A673 (cell line): ENCODE data around the gene HRH1. TPM values are rescaled to one million over a fixed set of nuclear protein-coding genes. Genes with fewer than 3 reads are reported as not detected.

Experiments
- BruUV-seq: library from RNA; stranded (reverse); fragments of 400-500 nt; replicated peaks from 2 replicates; lab custom pipeline; 2021; lab: Mats Ljungman, UMichigan
- CTCF ChIA-PET: fragments of 300-600 bp; sonication (Branson Sonifier 250); formaldehyde crosslinking; loops from one replicate; lab custom pipeline; 2022; ENCODE audit warnings: antibody characterized with exemption; lab: Charles Lee
- POLR2A ChIA-PET: fragments of 300-600 bp; sonication (Branson Sonifier 250); formaldehyde crosslinking; loops from one replicate; lab custom pipeline; 2022; ENCODE audit warnings: antibody characterized with exemption; ENCODE audit not compliant: low non-redundant PET; lab: Charles Lee
- DNase-seq: peaks from one replicate; pipeline ENCODE4 v3.0.0-alpha.2; 2015; ENCODE audit warnings: low spot score
- H3K27ac ChIP-seq: fragments of 200-600 bp; sonication (generic); 2 replicates; pipeline ENCODE4 v1.5.1; 2016; ENCODE audit warnings: mixed run types, low read depth, mild to moderate bottlenecking, mixed read lengths, antibody characterized with exemption, low read length; ENCODE audit not compliant: poor library complexity, severe bottlenecking
- H3K27me3 ChIP-seq: fragments of 200-600 bp; sonication (generic); replicated peaks from 2 replicates; pipeline ENCODE4 v1.6.1; 2017; ENCODE audit warnings: mixed run types, low read depth, mild to moderate bottlenecking, mixed read lengths, antibody characterized with exemption, low read length; ENCODE audit not compliant: insufficient read depth, poor library complexity
- H3K36me3 ChIP-seq: fragments of 200-600 bp; sonication (generic); 2 replicates; pipeline ENCODE4 v1.6.1; 2016; ENCODE audit warnings: mixed run types, mild to moderate bottlenecking, mixed read lengths, antibody characterized with exemption, low read length; ENCODE audit not compliant: insufficient read depth, poor library complexity, severe bottlenecking
- H3K4me1 ChIP-seq: fragments of 200-600 bp; sonication (generic); 2 replicates; pipeline ENCODE4 v1.6.1; 2017; ENCODE audit warnings: mixed run types, mild to moderate bottlenecking, mixed read lengths, antibody characterized with exemption, low read length; ENCODE audit not compliant: insufficient read depth, poor library complexity, severe bottlenecking
- H3K4me3 ChIP-seq: fragments of 200-600 bp; sonication (generic); 2 replicates; pipeline ENCODE4 v1.5.1; 2016; ENCODE audit warnings: low read depth, mixed run types, mild to moderate bottlenecking, mixed read lengths, low read length; ENCODE audit not compliant: poor library complexity, severe bottlenecking
- H3K9me3 ChIP-seq: fragments of 200-600 bp; sonication (generic); 2 replicates; pipeline ENCODE4 v1.6.1; 2016; ENCODE audit warnings: mixed run types, low read depth, mild to moderate bottlenecking, mixed read lengths, antibody characterized with exemption, low read length; ENCODE audit not compliant: poor library complexity, severe bottlenecking
- EZH2 ChIP-seq: fragments of 200-600 bp; sonication (generic); IDR thresholded peaks from 2 replicates; pipeline ENCODE4 v1.6.1; 2017; ENCODE audit warnings: borderline replicate concordance, low read depth, mild to moderate bottlenecking, mixed read lengths, antibody characterized with exemption, low read length; ENCODE audit not compliant: poor library complexity, severe bottlenecking
- intact Hi-C: fragments of 100-400 bp; cut with micrococcal nuclease; formaldehyde crosslinking; loops from one replicate; pipeline ENCODE4 v1.10.0; 2022; ENCODE audit not compliant: unreplicated experiment
- total RNA-seq: library from RNA; stranded (reverse); gene quantifications from 2 replicates; pipeline ENCODE4 v1.2.3, GENCODE V29; 2021
- TF ChIP-seq, protein P1 (sequence below): fragments of 300-800, 200-600 bp; sonication (generic); conservative IDR thresholded peaks from 2 replicates; pipeline ENCODE4 v1.5.1; 2017; ENCODE audit warnings: low read depth, mild to moderate bottlenecking, antibody characterized with exemption, low read length, moderate library complexity, mixed read lengths

HRH1 gene
- total RNA-seq, 1 experiment from 2014 or later, result 0.92 TPM

DNA sequence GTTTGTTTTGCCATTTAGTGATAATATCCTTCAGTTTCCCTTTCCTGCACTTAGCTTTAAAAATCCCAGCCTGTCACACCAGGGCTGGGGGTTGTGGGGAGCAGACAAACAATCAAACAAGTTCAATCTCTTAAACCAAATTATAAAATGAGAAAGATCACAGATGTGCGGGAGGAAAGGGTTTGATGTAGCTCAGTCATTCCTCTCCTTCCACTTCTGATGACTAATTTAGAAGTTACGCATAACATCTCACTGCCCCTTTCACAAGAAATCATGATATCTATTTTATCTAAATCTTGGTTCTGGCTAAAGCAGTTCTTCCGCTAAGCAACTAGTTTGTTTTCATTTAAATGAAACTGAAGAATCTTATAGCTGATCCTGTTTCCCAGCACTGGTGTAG is 83.8 kb downstream of the HRH1 start:
- Histone ChIP-seq H3K27me3 (no peaks in the 10 kb centered on the region), H3K27ac (no peak overlapping the region), H3K4me3 (no peak overlapping the region), H3K9me3 (no peaks in the 10 kb centered on the region), H3K4me1 (no peaks in the 10 kb centered on the region), H3K36me3 (no peaks in the 10 kb centered on the region)
- ChIA-PET POLR2A (interaction anchor here (0.6 kb wide), 1 partner anchor 85 kb away, joined by 3 read pairs; no protein-coding TSS in a partner anchor), CTCF (interaction anchor here (0.7 kb wide), 1 partner anchor 79 kb away, joined by 8 read pairs; no protein-coding TSS in a partner anchor)
- no TSS peak for BruUV-seq
- TF ChIP-seq EZH2, result no peak
- TF ChIP-seq, protein P1, sequence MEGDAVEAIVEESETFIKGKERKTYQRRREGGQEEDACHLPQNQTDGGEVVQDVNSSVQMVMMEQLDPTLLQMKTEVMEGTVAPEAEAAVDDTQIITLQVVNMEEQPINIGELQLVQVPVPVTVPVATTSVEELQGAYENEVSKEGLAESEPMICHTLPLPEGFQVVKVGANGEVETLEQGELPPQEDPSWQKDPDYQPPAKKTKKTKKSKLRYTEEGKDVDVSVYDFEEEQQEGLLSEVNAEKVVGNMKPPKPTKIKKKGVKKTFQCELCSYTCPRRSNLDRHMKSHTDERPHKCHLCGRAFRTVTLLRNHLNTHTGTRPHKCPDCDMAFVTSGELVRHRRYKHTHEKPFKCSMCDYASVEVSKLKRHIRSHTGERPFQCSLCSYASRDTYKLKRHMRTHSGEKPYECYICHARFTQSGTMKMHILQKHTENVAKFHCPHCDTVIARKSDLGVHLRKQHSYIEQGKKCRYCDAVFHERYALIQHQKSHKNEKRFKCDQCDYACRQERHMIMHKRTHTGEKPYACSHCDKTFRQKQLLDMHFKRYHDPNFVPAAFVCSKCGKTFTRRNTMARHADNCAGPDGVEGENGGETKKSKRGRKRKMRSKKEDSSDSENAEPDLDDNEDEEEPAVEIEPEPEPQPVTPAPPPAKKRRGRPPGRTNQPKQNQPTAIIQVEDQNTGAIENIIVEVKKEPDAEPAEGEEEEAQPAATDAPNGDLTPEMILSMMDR, result no peak
- intact Hi-C loops, result no loop called here
- DNase-seq, result no peak

DNA sequence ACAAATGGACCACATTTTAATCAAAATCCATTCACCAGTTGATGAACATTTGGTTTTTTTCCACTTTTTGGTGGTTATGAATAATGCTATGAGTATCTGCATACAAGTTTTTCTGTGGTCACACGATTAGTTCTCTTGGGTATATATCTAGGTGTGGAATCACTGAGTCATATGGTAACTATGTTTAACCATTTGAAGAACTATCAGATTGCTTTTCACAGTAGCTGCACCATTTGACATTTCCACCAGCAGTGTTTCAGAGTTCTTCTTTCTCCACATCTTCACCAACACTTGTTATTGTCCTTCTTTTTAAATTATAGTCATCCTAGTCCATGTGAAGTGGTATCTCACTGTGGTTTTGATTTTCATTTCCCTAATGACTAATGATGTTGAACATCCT is 84.6 kb downstream of the HRH1 start:
- intact Hi-C loops, result no loop called here
- CTCF ChIA-PET, result interaction anchor here (0.8 kb wide), 1 partner anchor 84 kb away, joined by 3 read pairs; no protein-coding TSS in a partner anchor
- POLR2A ChIA-PET, result no interaction called here
- Histone ChIP-seq H3K9me3 (no peaks in the 10 kb centered on the region), H3K27ac (no peak overlapping the region), H3K4me3 (no peak overlapping the region), H3K4me1 (no peaks in the 10 kb centered on the region), H3K27me3 (no peaks in the 10 kb centered on the region), H3K36me3 (no peaks in the 10 kb centered on the region)
- BruUV-seq, result no TSS peak
- no peak for DNase-seq
- no peak for TF ChIP-seq EZH2
- TF ChIP-seq, protein P1, result no peak

DNA sequence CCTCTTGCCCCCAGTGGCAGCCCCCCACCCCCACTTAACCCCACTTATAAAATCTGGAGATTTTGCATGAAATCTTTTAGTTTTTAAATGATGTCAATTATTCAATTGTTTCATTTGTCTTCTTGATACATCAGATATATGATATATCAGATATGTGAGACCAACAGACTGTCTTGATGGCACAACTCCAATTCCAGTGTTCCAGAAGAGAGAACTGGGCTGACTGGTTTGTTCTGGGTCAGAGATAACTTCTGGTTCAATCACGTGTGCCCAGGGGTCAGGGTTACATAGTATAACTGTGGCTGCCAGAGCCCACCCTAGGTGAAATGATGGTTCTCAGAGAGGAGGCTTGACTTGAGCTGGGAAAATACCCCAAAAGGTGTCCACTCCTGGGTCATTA is 85.5 kb downstream of the HRH1 start:
- no peak for DNase-seq
- TF ChIP-seq, protein P1, result no peak
- TF ChIP-seq EZH2, result no peak
- no peaks in the 10 kb centered on the region for H3K27me3 ChIP-seq
- H3K9me3 ChIP-seq, result no peaks in the 10 kb centered on the region
- H3K27ac ChIP-seq, result no peak overlapping the region
- no TSS peak for BruUV-seq
- CTCF ChIA-PET, result no interaction called here
- H3K4me3 ChIP-seq, result no peak overlapping the region
- no peaks in the 10 kb centered on the region for H3K36me3 ChIP-seq
- H3K4me1 ChIP-seq, result no peaks in the 10 kb centered on the region
- POLR2A ChIA-PET, result no interaction called here
- intact Hi-C loops, result no loop called here
